Nephron progenitor cell (in vitro differentiated cells): ENCODE measurements around the gene YTHDF2.
"Not testable (repeated sequence)": the region's sequence is repeated elsewhere in the genome, so short reads cannot be mapped to it uniquely, and the experiment has no call there.

ENCODE experiments used
- DNase-seq: peaks from one replicate; pipeline ENCODE4 v3.0.0; 2021
- H3K27ac Mint-ChIP-seq: 2 replicates; pipeline ENCODE4 v1.8.0; 2021; ENCODE audit warnings: mild to moderate bottlenecking, moderate library complexity, mixed read lengths
- H3K27me3 Mint-ChIP-seq: 2 replicates; pipeline ENCODE4 v1.8.0; 2021; ENCODE audit warnings: mild to moderate bottlenecking, low read depth, mixed read lengths; ENCODE audit not compliant: poor library complexity
- H3K36me3 Mint-ChIP-seq: 2 replicates; pipeline ENCODE4 v1.8.0; 2021; ENCODE audit warnings: low read depth, mixed read lengths
- H3K4me1 Mint-ChIP-seq: 2 replicates; pipeline ENCODE4 v1.8.0; 2021; ENCODE audit warnings: mixed read lengths
- H3K4me3 Mint-ChIP-seq: 2 replicates; pipeline ENCODE4 v1.8.0; 2021; ENCODE audit warnings: mild to moderate bottlenecking, moderate library complexity, mixed read lengths
- H3K9me3 Mint-ChIP-seq: 2 replicates; pipeline ENCODE4 v1.8.0; 2021; ENCODE audit warnings: mild to moderate bottlenecking, moderate library complexity, mixed read lengths
- CTCF ChIP-seq: fragments of 200-600 bp; sonication (generic); IDR thresholded peaks from 2 replicates; pipeline ENCODE4 v1.5.0; 2021; ENCODE audit warnings: antibody characterized with exemption

Gene YTHDF2

GRCh38 chr1:28792644-28793121 is 55.9 kb downstream of the YTHDF2 start:
- peaks cover 6% of the 10 kb centered on the region for H3K27me3 Mint-ChIP-seq
- no peaks in the 10 kb centered on the region for H3K9me3 Mint-ChIP-seq
- H3K36me3 Mint-ChIP-seq: no peaks in the 10 kb centered on the region
- no peak overlapping the region for H3K4me3 Mint-ChIP-seq
- no peak for DNase-seq
- peaks cover 25% of the 10 kb centered on the region for H3K4me1 Mint-ChIP-seq
- H3K27ac Mint-ChIP-seq: no peak overlapping the region
- TF ChIP-seq CTCF: no peak

GRCh38 chr1:28794582-28794981 is 57.8 kb downstream of the YTHDF2 start:
- H3K36me3 Mint-ChIP-seq, H3K27me3 Mint-ChIP-seq, H3K27ac Mint-ChIP-seq, H3K9me3 Mint-ChIP-seq, H3K4me3 Mint-ChIP-seq, DNase-seq: not testable (repeated sequence)
- peaks cover 30% of the 10 kb centered on the region for H3K4me1 Mint-ChIP-seq

GRCh38 chr1:28796352-28797211 is 59.8 kb downstream of the YTHDF2 start:
- H3K9me3 Mint-ChIP-seq: no peaks in the 10 kb centered on the region

GRCh38 chr1:28800324-28800723 is 63.6 kb downstream of the YTHDF2 start:
- H3K27me3 Mint-ChIP-seq: peaks cover 28% of the 10 kb centered on the region
- no peak for DNase-seq
- no peak overlapping the region for H3K4me3 Mint-ChIP-seq
- peaks cover 24% of the 10 kb centered on the region for H3K4me1 Mint-ChIP-seq
- no peaks in the 10 kb centered on the region for H3K36me3 Mint-ChIP-seq
- no peak for TF ChIP-seq CTCF
- H3K27ac Mint-ChIP-seq: no peak overlapping the region
- peaks cover 9% of the 10 kb centered on the region for H3K9me3 Mint-ChIP-seq

More at GRCh38 chr1:28796352-28797211, 59.8 kb downstream of the YTHDF2 start:
- Mint-ChIP-seq H3K36me3 (no peaks in the 10 kb centered on the region), H3K4me3 (no peak overlapping the region), H3K4me1 (peaks cover 28% of the 10 kb centered on the region), H3K27ac (no peak overlapping the region), H3K27me3 (peaks cover 7% of the 10 kb centered on the region)
- TF ChIP-seq CTCF: no peak
- DNase-seq: no peak

GRCh38 chr1:28801461-28801860 is 64.7 kb downstream of the YTHDF2 start:
- Mint-ChIP-seq H3K27me3 (peaks cover 36% of the 10 kb centered on the region), H3K9me3 (peaks cover 11% of the 10 kb centered on the region)

GRCh38 chr1:28803051-28803450 is 66.3 kb downstream of the YTHDF2 start:
- DNase-seq: no peak
- peaks cover 47% of the 10 kb centered on the region for H3K27me3 Mint-ChIP-seq
- no peak for TF ChIP-seq CTCF
- H3K27ac Mint-ChIP-seq: no peak overlapping the region
- H3K4me1 Mint-ChIP-seq: peaks cover 20% of the 10 kb centered on the region
- no peaks in the 10 kb centered on the region for H3K36me3 Mint-ChIP-seq
- H3K9me3 Mint-ChIP-seq: peaks cover 11% of the 10 kb centered on the region
- no peak overlapping the region for H3K4me3 Mint-ChIP-seq

More at GRCh38 chr1:28801461-28801860, 64.7 kb downstream of the YTHDF2 start:
- TF ChIP-seq CTCF: no peak
- Mint-ChIP-seq H3K4me1 (peaks cover 21% of the 10 kb centered on the region), H3K36me3 (no peaks in the 10 kb centered on the region), H3K4me3 (no peak overlapping the region), H3K27ac (peak overlapping the region; percentile 24)
- no peak for DNase-seq
